Stimulated activated naive CD8-positive, alpha-beta T cell treated with anti-CD3 and anti-CD28 coated beads, Interleukin-15, Interleukin-2, amounts not matched to agents 100 ng/mL and 50 ng/mL, for 24 hours (primary cell): ENCODE measurements around the gene HAAO.

ENCODE experiments used
- H3K27ac Mint-ChIP-seq: one replicate; pipeline ENCODE4 v1.8.0; 2021; ENCODE audit warnings: mild to moderate bottlenecking, mixed read lengths
- H3K27me3 Mint-ChIP-seq: one replicate; pipeline ENCODE4 v1.8.0; 2021; ENCODE audit warnings: mixed read lengths
- H3K36me3 Mint-ChIP-seq: one replicate; pipeline ENCODE4 v1.8.0; 2021; ENCODE audit warnings: low read depth, mixed read lengths
- H3K4me1 Mint-ChIP-seq: one replicate; pipeline ENCODE4 v1.8.0; 2021; ENCODE audit warnings: low read depth, mixed read lengths
- H3K4me3 Mint-ChIP-seq: one replicate; pipeline ENCODE4 v1.8.0; 2021; ENCODE audit warnings: mild to moderate bottlenecking, mixed read lengths
- H3K9me3 Mint-ChIP-seq: one replicate; pipeline ENCODE4 v1.8.0; 2021; ENCODE audit warnings: mixed read lengths

The HAAO gene

GRCh38 chr2:42827647-42828486 lies 35.5 kb upstream of the HAAO start:
- peaks cover 8% of the 10 kb centered on the region for H3K4me1 Mint-ChIP-seq
- peak overlapping the region; percentile 41 for H3K4me3 Mint-ChIP-seq
- H3K27ac Mint-ChIP-seq = no peak overlapping the region

GRCh38 chr2:42826231-42826630 lies 33.8 kb upstream of the HAAO start:
- no peaks in the 10 kb centered on the region for H3K36me3 Mint-ChIP-seq
- peaks cover 8% of the 10 kb centered on the region for H3K4me1 Mint-ChIP-seq
- H3K27ac Mint-ChIP-seq = no peak overlapping the region
- no peak overlapping the region for H3K4me3 Mint-ChIP-seq
- H3K27me3 Mint-ChIP-seq = no peaks in the 10 kb centered on the region
- no peaks in the 10 kb centered on the region for H3K9me3 Mint-ChIP-seq

More at GRCh38 chr2:42827647-42828486, 35.5 kb upstream of the HAAO start:
- H3K9me3 Mint-ChIP-seq = no peaks in the 10 kb centered on the region
- no peaks in the 10 kb centered on the region for H3K27me3 Mint-ChIP-seq
- no peaks in the 10 kb centered on the region for H3K36me3 Mint-ChIP-seq

DNA sequence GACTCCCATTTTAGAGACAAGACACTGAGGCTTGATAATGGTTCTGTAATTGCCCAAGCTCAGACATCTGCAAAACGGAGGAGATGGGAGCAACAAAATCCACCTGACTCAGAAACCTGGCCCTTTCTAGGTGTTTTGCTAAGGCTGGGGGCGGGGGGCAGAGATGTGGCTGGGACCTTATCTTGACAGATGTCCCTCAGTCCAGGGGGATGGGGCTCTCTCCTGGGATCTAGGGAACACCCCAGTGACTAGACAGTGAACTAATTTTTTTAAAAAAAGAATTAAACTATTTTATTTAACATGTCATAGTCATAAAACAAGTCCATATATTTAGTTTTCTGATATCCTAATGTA lies 32.0 kb upstream of the HAAO start:
- no peaks in the 10 kb centered on the region for H3K27me3 Mint-ChIP-seq
- H3K4me1 Mint-ChIP-seq = peaks cover 8% of the 10 kb centered on the region
- H3K36me3 Mint-ChIP-seq = no peaks in the 10 kb centered on the region
- H3K4me3 Mint-ChIP-seq = no peak overlapping the region
- no peak overlapping the region for H3K27ac Mint-ChIP-seq
- H3K9me3 Mint-ChIP-seq = no peaks in the 10 kb centered on the region

DNA sequence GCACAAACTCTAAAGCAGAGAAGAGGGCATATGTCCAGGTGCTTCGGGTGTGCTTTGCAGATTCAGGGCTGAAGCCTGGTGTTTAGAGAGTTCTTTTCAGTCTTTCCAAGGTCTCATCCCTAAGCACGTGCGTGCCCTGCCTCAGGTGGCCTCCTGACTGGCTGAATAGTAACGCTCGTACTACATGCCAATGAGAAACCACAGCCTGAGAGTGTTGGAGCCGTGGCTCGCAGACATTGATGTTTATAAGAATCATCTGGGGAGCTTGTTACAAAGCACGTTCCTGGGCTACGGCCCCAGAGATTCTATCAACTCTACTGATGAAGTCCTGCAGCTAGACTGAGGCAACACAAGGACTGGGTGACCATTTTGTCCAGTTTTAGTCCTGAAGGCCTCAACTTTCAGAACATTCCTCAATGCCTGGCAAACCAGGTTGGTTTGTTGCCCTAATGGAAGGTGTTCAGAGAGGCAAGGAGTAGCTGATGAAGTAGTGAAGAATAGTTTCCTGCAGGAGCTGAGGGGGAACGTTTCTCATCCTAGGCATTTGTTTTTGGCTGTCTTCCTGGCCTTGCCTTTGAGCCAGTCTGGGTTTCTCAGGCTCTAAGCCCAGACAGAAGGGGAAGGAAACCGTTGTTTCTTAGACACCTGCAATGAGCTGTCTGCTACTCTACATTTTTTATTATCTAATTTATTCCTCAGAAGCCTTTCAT lies 31.5 kb upstream of the HAAO start:
- Mint-ChIP-seq H3K4me3 (no peak overlapping the region), H3K27ac (no peak overlapping the region), H3K36me3 (peaks cover 4% of the 10 kb centered on the region), H3K27me3 (no peaks in the 10 kb centered on the region), H3K4me1 (peaks cover 8% of the 10 kb centered on the region), H3K9me3 (no peaks in the 10 kb centered on the region)

- H3K4me1 Mint-ChIP-seq = no peaks in the 10 kb centered on the region
- no peak overlapping the region for H3K4me3 Mint-ChIP-seq
- no peaks in the 10 kb centered on the region for H3K27me3 Mint-ChIP-seq
- H3K36me3 Mint-ChIP-seq = peaks cover 4% of the 10 kb centered on the region
- no peak overlapping the region for H3K27ac Mint-ChIP-seq
- no peaks in the 10 kb centered on the region for H3K9me3 Mint-ChIP-seq
Observed at GRCh38 chr2:42819160-42819559, 26.8 kb upstream of the HAAO start.

GRCh38 chr2:42815726-42816125 lies 23.3 kb upstream of the HAAO start:
- Mint-ChIP-seq H3K4me1 (peaks cover 9% of the 10 kb centered on the region), H3K27me3 (no peaks in the 10 kb centered on the region), H3K36me3 (peaks cover 4% of the 10 kb centered on the region), H3K9me3 (no peaks in the 10 kb centered on the region), H3K27ac (no peak overlapping the region), H3K4me3 (no peak overlapping the region)

GRCh38 chr2:42813763-42814162 lies 21.4 kb upstream of the HAAO start:
- H3K27ac Mint-ChIP-seq = no peak overlapping the region
- no peaks in the 10 kb centered on the region for H3K27me3 Mint-ChIP-seq
- no peak overlapping the region for H3K4me3 Mint-ChIP-seq
- no peaks in the 10 kb centered on the region for H3K9me3 Mint-ChIP-seq
- H3K4me1 Mint-ChIP-seq = peaks cover 19% of the 10 kb centered on the region
- no peaks in the 10 kb centered on the region for H3K36me3 Mint-ChIP-seq

DNA sequence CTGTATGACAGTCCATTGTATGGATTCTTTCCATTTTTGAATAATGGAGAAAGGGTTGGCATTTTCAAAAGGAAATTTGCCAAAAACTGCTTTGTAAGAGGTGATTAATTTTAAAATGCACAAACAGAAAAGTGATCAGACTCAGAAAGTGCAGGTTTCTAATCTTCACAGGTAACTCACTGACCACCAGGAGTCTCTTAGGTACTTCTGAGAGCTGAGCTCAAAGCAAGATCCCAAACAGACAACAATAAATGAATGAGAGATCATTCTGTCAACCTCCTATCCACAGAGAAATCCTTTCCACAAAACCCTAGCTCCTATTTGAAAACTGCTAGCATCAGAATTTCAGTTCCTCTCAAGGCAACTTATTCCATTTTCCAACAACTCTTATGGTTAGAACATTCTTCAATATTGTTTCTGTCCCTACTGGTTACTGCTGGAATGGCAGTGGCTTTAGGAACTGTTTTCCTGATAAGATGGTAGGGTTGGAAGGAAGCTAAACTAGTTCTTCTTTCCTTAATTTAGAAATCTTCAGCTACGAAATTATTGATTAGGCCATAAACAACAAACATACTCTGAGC lies 20.6 kb upstream of the HAAO start:
- no peaks in the 10 kb centered on the region for H3K9me3 Mint-ChIP-seq
- peak overlapping the region; percentile 38 for H3K27ac Mint-ChIP-seq
- no peak overlapping the region for H3K4me3 Mint-ChIP-seq
- no peaks in the 10 kb centered on the region for H3K36me3 Mint-ChIP-seq
- peaks cover 19% of the 10 kb centered on the region for H3K4me1 Mint-ChIP-seq
- H3K27me3 Mint-ChIP-seq = no peaks in the 10 kb centered on the region

- no peaks in the 10 kb centered on the region for H3K27me3 Mint-ChIP-seq
- H3K9me3 Mint-ChIP-seq = no peaks in the 10 kb centered on the region
- H3K4me3 Mint-ChIP-seq = peak overlapping the region; percentile 95
- H3K36me3 Mint-ChIP-seq = no peaks in the 10 kb centered on the region
- peak overlapping the region; percentile 99 for H3K27ac Mint-ChIP-seq
- peaks cover 19% of the 10 kb centered on the region for H3K4me1 Mint-ChIP-seq
Observed at GRCh38 chr2:42810971-42811811, 18.8 kb upstream of the HAAO start.

- H3K36me3 Mint-ChIP-seq = no peaks in the 10 kb centered on the region
- H3K9me3 Mint-ChIP-seq = no peaks in the 10 kb centered on the region
- H3K27me3 Mint-ChIP-seq = peaks cover 3% of the 10 kb centered on the region
- H3K27ac Mint-ChIP-seq = peak overlapping the region; percentile 99
- peak overlapping the region; percentile 95 for H3K4me3 Mint-ChIP-seq
- peaks cover 19% of the 10 kb centered on the region for H3K4me1 Mint-ChIP-seq
Observed at GRCh38 chr2:42810121-42810970, 18.0 kb upstream of the HAAO start.

- H3K27me3 Mint-ChIP-seq = peaks cover 3% of the 10 kb centered on the region
- no peaks in the 10 kb centered on the region for H3K36me3 Mint-ChIP-seq
- peaks cover 19% of the 10 kb centered on the region for H3K4me1 Mint-ChIP-seq
- H3K27ac Mint-ChIP-seq = peak overlapping the region; percentile 73
- H3K9me3 Mint-ChIP-seq = no peaks in the 10 kb centered on the region
- H3K4me3 Mint-ChIP-seq = peak overlapping the region; percentile 66
Observed at GRCh38 chr2:42809819-42810120, 17.4 kb upstream of the HAAO start.

DNA sequence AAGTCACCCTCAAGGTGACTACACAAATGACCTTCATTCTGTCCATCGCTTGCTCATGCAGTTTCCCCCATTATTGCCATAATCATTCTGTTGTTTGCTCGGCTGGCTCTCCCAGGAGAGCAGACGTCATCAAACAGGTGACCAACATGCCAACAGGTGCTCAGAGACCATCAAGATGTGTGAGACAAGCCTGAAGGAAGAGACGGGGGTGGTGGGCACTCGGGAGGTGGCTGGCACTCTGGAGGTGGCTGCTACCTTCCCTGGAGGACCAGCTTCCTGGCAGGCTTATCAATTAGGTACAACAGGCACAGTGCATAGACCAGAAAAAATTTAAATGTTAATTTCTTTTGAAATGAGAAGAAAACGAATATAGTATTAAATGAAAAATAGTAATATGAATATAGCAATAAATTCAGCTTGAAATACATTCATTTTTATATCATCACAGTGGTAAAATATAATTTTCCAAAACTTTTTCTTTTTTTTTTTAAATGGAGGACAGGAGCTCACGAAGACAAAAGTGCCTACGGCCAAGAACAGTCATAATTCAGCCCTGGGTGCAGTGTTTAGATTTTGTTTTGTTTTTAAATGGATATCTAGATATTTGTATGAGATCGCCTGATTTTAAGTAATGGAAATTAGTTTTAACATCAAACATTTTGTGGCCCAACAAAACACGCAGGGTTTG lies 16.9 kb upstream of the HAAO start:
- H3K27me3 Mint-ChIP-seq = peaks cover 3% of the 10 kb centered on the region
- H3K36me3 Mint-ChIP-seq = no peaks in the 10 kb centered on the region
- peaks cover 19% of the 10 kb centered on the region for H3K4me1 Mint-ChIP-seq
- H3K27ac Mint-ChIP-seq = peak overlapping the region; percentile 73
- no peaks in the 10 kb centered on the region for H3K9me3 Mint-ChIP-seq
- peak overlapping the region; percentile 66 for H3K4me3 Mint-ChIP-seq

DNA sequence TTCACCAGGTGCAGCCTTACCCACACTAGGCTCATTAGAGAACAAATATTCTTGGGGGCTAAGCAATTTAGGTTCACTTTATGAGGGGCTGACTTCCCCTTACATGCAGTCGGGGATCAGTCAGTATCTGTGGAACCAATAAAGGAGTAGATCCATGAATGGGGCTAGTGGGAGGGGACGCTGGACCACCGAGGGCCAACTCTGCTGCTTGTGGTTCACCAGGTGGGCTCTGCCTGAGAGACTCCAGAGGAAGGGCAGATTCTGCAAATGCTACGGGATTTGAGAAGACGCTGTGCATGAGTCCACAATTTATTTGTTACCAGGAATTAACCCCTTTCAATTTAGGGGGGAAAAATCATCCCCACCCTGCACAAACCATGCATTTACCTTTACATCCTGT lies 15.9 kb upstream of the HAAO start:
- no peak overlapping the region for H3K27ac Mint-ChIP-seq
- no peaks in the 10 kb centered on the region for H3K9me3 Mint-ChIP-seq
- no peak overlapping the region for H3K4me3 Mint-ChIP-seq
- H3K27me3 Mint-ChIP-seq = peaks cover 3% of the 10 kb centered on the region
- H3K4me1 Mint-ChIP-seq = peaks cover 19% of the 10 kb centered on the region
- no peaks in the 10 kb centered on the region for H3K36me3 Mint-ChIP-seq

DNA sequence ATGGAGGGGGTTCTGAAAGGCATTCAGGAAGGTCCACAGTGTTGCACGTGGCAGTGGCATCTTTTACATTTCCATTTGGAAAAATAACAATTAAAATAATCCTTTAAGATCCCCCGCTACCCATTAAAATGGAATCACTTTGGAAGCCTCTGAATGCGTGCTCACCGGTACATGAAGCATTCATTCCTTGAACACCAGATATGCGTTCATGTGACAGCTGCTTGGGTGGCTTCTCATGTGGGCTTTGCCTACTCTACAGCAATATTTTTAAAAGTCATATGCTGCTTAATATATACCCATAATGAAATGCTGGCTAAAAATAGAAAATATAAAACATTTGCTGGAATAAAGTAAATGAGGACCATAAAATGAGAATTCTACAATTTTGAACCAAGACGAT lies 14.4 kb upstream of the HAAO start:
- Mint-ChIP-seq H3K27ac (no peak overlapping the region), H3K9me3 (no peaks in the 10 kb centered on the region), H3K4me1 (peaks cover 15% of the 10 kb centered on the region), H3K4me3 (no peak overlapping the region), H3K36me3 (no peaks in the 10 kb centered on the region), H3K27me3 (peaks cover 6% of the 10 kb centered on the region)
